ENCODE data around the gene ADAM12. TPM values are rescaled to one million over a fixed set of nuclear protein-coding genes. Genes with fewer than 3 reads are reported as not detected.

Gene ADAM12, protein sequence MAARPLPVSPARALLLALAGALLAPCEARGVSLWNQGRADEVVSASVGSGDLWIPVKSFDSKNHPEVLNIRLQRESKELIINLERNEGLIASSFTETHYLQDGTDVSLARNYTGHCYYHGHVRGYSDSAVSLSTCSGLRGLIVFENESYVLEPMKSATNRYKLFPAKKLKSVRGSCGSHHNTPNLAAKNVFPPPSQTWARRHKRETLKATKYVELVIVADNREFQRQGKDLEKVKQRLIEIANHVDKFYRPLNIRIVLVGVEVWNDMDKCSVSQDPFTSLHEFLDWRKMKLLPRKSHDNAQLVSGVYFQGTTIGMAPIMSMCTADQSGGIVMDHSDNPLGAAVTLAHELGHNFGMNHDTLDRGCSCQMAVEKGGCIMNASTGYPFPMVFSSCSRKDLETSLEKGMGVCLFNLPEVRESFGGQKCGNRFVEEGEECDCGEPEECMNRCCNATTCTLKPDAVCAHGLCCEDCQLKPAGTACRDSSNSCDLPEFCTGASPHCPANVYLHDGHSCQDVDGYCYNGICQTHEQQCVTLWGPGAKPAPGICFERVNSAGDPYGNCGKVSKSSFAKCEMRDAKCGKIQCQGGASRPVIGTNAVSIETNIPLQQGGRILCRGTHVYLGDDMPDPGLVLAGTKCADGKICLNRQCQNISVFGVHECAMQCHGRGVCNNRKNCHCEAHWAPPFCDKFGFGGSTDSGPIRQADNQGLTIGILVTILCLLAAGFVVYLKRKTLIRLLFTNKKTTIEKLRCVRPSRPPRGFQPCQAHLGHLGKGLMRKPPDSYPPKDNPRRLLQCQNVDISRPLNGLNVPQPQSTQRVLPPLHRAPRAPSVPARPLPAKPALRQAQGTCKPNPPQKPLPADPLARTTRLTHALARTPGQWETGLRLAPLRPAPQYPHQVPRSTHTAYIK
- polyA plus RNA-seq (ENCODE audit: insufficient read length in 4 of 4): 10 to 100 TPM; 21.5 to 32.0 (median 27.2) TPM

DNA sequence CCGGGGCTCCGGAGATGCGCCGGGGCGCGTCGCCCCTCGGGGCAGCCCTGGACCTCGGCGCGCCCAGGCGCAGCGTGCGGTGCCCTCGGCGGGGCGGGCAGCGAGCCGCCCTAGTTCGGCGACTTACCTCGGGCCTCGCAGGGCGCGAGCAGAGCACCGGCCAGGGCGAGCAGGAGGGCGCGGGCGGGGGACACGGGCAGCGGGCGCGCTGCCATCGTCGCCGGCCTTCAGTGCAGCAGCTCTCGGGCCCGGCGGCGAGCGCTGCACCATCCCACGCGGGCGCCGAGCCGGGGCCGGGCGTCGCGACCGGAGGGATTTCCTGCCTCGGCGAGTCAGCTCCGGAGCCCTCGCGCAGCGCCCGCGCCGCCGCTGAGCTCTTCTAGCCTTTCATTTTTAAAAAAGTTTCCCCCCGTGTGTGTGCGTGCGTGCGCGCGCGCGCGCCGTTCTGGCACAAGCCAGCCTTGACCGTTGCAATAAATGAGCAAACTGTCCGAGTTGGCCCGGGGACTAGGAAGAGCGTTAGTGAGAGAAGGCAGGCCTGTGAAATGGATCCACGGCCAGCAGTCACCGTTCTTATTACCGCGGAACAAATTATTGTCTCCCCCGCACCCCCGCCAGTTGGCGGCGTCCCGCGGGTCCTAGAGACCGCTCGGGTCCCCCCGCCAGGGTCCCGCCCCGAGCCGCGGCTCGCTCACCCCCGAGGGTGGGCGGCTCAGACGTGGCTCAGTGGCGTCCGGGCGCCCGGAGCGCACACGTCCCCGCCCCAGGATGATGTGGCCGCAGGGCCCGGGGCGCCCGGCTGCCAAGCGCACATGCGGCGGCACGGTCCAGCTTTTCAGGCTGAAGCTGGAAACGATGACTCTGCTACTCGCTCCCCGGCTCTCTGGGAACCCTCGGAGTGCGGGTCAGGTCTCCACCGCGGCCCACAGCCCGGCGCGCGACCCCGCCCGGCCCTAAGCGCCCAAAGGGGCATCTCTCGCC, at the start of gene ADAM12:
Gene ADAM12 (minus strand): TSS at position 547 of the 981 bp plus-strand sequence. CDS start 332 bp downstream, at position 215.
- no peak for DNase-seq (ENCODE audit: low read depth in 4 of 4, low spot score in 2 of 4)

DNA sequence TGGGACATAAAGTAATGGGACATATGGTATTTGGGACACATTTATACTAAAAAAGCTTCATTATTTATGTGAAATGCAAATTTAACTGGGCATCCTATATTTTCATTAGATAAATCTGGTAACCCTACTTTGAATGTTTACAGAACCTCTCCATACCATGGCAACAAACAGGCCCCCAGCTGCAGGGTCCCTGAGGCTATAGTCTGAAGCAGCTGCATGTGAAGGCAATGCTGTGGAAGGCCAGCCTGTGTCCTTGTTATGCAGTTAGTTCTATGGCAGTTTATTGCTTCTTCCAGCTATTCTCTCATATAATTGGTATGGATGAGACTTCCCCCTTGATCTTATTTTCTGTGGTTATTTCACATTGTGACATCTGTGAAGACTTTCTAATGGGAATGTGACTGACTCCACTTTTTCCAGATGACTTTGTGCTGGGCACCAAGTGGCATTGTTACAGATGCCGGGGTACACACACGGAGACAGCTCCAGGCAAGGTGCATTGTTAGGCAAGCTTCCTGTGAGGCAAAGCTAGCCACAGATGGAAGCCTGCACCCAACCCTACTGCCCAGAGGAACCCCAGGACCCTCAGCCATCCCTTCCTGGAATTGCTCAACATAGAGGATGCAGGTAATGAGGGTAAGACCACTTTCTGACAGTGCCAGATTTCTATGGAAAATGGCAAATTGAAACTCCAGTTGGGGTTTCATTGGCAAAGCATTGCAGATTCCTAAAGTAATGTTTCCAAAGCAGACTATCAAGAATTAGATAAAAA, 49.5 kb upstream of the ADAM12 start:
- DNase-seq (ENCODE audit: low read depth in 4 of 4, low spot score in 2 of 4): no peak

DNA sequence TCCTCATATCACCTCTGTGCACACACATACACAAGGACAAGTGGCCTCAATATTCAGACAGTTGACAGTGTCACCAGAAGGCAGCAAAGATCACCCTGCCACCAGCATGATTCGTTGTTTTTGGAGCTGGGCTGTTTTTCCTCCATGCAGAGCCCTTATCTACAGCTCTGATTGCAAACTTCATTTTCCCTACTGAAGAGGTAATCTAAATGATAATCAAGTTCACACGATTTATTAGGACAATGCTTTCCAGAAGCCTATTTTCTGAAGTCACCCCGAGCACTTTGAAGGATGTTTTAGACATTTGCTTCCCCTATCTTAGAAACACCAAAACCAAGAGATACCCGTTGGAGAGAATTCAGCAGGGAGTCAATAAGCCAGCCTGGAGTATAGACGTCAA, 46.0 kb upstream of the ADAM12 start:
- DNase-seq (ENCODE audit: low read depth in 4 of 4, low spot score in 2 of 4): no peak

DNA sequence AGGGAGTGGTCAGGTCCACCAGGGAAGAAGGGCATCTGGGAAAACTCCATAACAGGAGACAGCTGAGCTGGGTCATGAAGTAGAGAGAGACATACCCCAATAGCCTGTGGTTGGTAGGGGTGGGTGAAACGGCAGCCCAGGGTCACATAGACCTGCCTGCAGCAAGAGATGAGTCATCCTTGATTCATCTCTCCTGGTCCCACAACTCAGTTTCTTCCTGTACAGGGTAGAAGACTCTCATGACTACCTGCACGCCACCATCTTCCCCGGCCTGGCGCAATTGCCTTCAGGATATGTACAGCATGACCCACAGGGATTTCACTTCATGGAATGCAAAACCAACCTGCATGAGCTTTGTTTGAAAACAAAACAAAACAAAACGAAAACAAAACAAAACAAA, 45.1 kb upstream of the ADAM12 start:
- DNase-seq (ENCODE audit: low read depth in 4 of 4, low spot score in 2 of 4): no peak

DNA sequence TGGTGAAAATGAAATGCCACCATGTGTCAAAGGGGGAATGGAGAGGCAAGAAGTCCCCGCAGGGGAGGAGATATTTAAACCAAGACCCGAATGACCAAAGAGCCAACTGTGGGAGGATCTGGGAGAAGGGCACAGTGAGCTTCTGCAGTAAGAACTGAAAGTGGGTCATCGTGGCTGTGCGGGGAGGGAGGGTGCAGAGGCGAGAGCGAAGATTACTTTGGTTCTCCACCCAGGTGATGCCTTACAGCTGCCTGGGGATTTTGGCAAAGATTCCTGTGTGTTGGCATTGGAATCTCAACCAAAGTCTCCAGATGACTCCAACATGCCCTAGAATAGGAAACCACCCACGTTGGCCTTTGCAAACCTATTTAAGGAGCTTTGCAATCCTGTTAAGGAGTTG, 44.2 kb upstream of the ADAM12 start:
- DNase-seq (ENCODE audit: low read depth in 4 of 4, low spot score in 2 of 4): no peak

DNA sequence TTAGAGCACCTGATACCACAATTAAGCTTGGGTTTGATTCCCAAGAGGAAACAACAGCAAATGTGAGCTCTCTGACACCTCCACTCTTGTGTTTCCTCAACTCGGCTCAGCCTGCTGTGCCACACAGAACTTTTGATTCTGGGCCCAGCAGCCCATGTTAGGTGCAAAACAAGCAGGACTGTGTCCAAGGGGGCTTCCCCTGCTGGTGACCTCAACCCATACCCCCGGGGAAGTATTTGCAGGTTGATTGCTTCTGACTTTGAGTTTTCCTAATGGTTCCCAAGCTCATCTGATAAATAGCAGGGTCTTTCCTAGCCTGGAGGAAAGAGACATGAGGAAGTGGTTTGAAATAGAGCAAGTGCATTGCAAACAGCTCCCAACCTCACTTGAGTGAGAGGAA, 43.5 kb upstream of the ADAM12 start:
- no peak for DNase-seq (ENCODE audit: low read depth in 4 of 4, low spot score in 2 of 4)

DNA sequence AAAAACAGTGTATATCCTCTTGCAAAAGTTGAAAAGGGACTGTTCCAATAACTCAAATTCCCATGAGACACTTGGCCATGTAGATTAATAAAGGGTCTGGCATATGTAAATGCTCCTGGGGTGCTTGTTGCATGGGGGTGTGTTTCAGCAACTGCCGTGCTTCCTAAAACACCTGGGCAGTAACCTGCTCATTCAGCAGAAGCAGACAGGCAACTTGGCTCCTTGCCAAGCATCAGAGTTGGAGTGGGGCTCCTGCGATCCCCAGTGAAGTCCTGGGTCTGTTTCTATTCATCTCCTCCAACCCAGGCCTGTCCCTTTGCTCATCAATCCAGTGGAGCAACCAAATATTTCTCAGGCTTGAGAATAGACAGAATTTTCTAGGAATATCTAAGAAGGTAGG, 42.2 kb upstream of the ADAM12 start:
- no peak for DNase-seq (ENCODE audit: low read depth in 4 of 4, low spot score in 2 of 4)

DNA sequence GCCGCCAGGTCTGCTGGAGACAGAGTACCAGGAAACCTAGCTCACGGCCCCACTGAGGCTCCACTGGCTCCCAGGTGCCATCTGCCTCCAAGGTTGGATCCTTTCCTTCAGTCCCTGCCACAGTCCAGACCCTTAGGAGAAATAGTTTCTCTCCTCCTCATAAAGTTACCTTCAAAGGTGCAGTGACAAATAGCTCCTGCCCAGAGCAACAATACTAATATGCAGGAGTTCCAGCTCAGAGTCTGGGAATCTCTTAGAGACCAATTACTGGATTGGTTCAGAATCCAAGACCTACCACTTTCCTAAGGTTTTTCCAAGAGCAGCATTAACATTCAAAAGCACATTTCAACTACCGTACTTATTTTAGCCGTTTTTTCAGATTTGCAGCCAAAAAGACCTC, 41.0 kb upstream of the ADAM12 start:
- no peak for DNase-seq (ENCODE audit: low read depth in 4 of 4, low spot score in 2 of 4)

DNA sequence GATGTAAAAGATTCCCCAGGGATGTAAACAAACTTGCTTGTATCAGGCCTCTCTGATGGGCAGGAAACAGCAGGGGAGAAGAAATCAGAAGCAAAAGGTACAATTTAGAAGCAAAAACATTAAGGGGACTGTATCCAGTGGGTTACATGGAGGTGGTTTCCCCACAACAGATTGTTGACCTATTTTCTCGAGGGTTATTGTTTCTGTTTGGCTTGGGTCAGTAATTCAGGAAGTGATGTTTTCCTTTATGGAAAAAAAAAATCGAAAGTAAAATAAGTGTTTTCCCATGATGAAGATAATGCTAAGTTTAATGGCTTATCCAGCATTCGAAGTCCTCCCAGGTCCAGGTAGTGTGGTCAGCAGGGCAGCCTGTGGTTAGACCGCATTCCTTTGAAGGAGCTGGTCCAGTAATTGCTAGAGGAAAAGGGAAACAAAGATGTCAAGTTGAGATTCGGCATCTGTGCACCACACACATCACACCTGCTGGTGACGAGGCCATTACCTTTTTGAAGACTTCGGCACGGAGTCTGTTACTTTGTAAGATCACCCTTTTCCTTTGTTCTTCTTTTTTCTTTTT, 37.3 kb upstream of the ADAM12 start:
- DNase-seq (ENCODE audit: low read depth in 4 of 4, low spot score in 2 of 4): peak; percentile 24 to 39 (median 32)

DNA sequence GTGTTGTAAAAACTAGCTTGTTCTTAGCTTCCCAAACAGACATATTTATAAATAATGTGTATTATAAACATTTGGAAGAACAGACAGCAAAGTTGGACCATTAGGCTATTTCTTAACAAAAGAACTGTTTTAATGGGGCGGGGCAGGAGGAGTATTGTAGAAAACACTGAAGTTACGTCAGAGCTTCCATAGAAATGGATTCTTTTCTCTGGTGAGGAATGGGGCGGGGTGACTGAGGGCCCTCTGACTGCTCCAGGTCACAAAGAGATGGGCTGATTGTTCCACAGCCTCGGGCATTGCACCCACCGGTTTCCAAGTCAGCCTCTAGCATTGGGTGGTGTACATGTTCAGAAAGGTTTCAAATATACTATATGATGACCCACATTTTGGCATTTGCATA, 36.8 kb upstream of the ADAM12 start:
- no peak for DNase-seq (ENCODE audit: low read depth in 4 of 4, low spot score in 2 of 4)

DNA sequence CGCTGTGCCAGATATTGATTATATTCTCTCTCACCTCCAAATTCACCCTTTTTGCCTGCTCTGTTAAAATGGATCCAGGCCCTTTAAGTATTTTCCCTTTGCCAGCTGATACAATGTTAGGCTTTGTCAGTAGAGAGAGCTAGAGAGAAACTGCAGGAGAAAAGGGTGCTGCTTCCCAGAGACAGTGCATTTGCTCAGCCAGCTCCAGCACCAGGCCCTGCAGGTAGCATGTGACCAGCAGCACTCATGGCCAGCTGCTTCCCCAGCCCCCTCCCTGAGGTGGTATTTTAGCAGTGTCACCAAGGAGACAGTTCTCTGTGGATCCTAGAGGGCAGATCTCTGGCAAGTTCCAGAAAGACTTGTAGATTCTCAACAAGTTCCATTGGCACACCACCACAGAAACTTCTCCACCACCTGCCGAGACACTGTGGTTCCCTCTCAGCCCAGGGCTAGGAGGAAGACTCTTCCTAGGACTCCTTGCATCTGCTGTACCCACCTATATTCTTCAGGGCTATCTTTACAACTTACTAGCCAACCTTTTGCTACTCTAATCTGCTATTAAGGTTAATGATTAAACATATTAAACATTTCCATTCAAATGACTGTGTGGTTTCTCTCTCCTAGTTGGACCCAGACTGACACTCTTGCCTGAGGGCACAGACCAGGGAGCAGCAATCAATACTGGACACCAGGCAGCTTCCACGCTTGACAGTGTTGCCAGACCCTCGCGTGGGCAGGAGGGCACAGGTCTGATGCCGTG, 35.6 kb upstream of the ADAM12 start:
- DNase-seq (ENCODE audit: low read depth in 4 of 4, low spot score in 2 of 4): no peak

DNA sequence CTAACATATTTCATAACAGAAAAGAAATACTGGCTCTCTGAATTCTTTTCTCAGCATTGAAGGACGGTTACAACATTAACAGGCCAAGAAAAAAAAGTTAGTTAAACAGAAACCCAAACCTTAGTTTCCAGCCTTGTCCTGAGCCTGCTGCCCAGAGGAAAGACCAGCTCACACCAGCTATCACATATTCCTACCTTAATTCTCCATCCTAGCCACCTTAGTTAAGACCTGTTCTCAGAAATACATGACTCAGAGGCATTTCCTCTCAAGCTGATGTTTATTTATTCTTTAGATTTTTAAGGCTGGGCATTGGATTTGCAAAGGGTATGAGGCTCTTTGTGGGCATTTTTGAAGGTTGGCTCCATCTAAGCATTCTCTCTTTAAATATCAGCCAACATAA, 34.3 kb upstream of the ADAM12 start:
- DNase-seq (ENCODE audit: low read depth in 4 of 4, low spot score in 2 of 4): no peak

DNA sequence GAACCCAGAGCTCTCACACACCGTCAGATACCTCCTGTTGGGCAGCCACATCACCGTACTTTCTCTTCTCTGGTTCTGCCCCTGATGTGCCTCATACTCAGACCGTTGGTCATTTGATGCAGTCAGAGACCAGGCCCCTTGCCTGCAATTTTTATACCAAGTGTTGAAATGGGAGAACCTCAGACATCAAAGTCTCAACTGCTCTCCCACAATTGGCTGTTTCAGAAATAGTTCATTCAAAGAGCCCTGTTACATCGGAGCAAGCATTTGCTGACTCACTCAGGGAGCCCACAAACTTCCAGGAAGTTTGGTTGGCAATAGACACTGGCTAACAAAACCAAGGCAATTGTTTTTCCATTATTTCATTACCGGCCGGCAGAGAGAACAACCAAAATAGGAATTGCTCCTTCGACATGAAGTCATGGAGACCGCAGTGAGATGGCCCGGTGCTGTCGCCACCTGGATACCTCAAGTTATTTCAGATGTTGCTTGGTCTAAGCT, 33.5 kb upstream of the ADAM12 start:
- no peak for DNase-seq (ENCODE audit: low read depth in 4 of 4, low spot score in 2 of 4)

DNA sequence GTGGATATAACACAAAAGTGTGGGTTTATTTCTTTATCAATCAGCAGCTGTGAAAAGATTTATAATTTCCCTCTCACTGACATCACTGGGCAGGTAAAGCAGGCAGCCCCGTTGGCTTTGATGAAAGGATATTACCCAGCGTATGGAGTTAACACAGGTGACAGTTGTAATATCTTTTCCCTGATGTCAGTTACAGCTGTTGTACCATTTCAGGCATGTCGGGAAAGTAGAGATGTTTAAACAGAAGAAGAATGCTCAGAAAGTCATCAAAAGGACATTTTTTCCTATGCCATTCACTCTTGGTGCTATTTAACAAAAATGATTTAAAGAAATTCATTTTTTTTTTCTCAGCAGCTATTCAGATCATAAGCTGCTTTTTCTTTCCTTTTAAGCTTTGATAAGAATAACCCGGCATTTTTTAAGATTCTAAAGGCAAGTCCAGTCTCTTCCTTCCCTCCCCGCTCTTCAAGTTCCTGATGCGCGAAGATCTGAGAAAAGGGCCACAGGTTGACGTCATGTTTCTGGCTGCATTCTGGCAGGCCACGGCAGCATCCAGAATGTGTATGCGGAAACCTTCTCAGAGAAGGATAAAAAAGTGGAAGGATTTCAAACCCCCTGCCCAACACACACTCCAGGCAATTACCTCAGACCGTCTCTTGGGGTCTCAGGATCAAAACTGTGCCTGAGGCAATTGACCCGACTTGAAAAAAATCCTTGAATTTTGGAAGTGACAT, 32.5 kb upstream of the ADAM12 start:
- DNase-seq (ENCODE audit: low read depth in 4 of 4, low spot score in 2 of 4): no peak

DNA sequence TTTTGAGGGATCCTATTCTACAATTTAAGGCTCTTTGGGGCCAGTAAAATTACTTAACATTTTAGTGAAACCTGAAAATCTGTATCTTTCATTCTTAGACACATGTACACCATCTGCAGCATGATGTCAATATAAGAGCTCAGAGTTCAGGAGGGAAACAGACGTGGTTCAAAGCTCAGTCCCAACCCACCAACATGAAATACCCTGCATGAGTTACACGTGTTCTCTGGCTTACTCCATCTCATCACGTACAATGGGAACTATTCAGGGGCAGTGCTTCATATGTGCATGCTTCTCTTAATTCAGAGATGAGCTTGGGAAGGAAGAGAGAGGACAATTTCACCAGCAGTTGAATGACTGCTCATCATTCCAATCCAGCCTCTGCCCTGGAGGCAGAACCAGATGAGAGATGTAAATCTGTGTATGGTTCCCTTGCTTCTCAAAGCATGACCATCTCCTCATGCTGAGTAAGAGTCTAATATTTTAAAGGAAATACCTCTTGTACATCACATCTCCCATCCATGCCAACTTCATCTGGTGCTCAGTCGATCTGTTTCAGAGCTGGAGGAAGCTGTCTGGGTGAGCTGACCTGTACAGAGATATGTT, 29.0 kb upstream of the ADAM12 start:
- no peak for DNase-seq (ENCODE audit: low read depth in 4 of 4, low spot score in 2 of 4)

DNA sequence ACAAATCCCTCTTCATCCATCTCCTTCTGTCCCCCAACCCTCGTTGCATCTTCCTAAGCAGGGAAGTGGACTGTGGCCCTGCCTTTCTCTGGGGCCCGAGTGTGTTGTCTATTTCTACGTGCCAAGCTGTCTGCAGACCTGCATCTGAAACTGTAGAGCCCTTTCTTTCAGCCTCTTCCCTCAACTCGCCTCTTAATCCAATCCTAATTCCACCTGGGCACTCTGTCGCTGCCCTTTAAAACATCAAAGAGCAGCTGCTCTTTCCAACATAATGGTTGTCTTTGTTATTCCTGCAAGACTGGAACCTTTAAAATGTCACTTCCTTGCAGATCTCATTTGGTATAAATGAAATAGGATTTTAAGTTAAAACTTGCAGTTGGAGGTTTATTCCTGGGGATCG, 21.5 kb upstream of the ADAM12 start:
- no peak for DNase-seq (ENCODE audit: low read depth in 4 of 4, low spot score in 2 of 4)

DNA sequence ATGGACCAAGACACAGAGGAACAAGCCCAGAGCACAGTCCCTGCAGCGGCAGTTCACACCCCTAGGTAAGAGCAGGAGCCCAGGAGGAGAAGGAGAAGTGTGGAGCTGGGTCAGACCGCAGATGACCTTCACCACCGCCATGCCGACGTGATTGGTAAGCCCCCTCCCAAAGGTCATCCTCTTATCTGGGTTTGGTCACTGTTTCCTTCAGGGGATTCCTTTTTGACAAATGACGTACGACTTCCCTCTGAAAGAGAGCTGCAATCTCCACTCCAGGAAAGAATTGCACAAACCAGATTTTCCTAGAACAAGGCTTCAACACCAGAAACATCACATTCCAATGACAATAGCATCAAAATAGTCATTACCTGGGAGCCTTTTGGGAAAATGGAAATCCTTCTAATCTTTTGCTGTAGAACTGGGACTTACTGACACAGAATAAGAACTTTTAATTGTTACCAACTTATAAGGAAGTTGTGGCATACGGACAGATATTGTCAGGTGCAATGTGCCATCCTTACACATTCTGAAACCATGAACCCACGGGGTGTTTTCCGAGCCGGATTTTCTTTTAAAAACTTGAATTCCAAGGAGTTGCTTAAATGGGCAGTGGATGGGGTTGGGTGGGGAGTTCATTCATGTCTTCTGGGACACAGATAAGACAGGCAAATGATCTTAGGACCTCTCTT, 20.8 kb upstream of the ADAM12 start:
- DNase-seq (ENCODE audit: low read depth in 4 of 4, low spot score in 2 of 4): no peak
